ENCODE measurements around the gene UBE3C.

DNA sequence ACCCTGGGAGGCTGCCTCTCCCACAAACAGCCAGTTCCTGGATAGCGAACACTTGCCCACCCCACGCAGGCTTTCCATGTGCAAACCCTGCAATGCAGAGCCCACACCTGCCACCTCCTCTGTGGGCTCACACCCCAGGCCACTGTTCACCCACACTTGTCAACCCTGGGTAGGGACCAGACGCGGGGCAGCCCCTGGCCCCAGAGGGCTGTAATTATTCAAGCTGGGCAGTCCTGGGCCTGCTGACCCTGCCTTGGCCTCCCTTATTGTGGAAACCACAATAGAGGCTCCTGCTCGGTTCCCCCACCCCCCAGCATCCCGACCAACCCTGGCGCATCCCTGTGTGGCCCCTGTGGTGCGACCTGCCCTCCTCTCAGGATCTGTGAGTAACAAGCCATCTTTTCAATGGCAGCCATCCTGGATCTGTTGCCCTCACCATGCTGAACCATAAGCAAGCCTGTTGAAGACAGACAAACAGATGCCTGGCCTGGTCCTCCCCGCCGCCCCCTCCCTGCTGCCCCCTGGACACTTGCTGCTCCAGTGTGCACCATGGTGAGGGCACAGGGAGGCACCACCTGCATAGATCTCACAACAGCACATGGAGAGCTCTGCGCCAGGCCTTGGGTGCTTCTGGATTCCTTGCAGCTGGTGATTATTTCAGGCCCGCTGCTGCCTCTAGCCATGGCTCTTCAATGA is 15.8 kb upstream of the UBE3C start:
- TF ChIP-seq, protein P1, sequence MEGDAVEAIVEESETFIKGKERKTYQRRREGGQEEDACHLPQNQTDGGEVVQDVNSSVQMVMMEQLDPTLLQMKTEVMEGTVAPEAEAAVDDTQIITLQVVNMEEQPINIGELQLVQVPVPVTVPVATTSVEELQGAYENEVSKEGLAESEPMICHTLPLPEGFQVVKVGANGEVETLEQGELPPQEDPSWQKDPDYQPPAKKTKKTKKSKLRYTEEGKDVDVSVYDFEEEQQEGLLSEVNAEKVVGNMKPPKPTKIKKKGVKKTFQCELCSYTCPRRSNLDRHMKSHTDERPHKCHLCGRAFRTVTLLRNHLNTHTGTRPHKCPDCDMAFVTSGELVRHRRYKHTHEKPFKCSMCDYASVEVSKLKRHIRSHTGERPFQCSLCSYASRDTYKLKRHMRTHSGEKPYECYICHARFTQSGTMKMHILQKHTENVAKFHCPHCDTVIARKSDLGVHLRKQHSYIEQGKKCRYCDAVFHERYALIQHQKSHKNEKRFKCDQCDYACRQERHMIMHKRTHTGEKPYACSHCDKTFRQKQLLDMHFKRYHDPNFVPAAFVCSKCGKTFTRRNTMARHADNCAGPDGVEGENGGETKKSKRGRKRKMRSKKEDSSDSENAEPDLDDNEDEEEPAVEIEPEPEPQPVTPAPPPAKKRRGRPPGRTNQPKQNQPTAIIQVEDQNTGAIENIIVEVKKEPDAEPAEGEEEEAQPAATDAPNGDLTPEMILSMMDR (IDR thresholded peaks at IDR 0.05): no peak
- TF ChIP-seq POLR2A (IDR thresholded peaks at IDR 0.05): no peak
